Measurements from ENCODE around the gene PLCE1. TPM values are rescaled to one million over a fixed set of nuclear protein-coding genes. Genes with fewer than 3 reads are reported as not detected.

Gene PLCE1
- total RNA-seq, 2 experiments from 2014 or later = 0.03 TPM; not detected in 1

DNA sequence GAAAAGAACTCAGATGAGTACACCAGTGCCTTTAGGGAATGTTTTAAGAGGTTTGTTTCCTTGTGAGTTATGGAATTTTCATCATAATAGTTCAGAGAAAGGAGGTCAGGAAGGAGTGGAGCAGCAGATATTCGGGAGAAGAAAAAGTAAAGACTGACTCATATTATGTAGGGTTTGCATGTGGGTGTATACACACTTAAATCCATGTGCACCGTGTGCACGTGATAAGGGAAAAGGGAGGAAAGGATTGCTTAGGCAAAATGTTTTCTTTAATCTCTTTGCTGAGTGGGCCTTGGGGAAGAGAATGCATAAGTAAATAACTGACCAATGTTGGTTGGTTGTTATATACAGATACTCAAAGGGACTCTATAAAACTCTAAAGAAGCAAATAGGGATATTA lies 30.2 kb downstream of the PLCE1 start:
- ChIA-PET CTCF (no interaction called here), POLR2A (no interaction called here)
- no peak overlapping the region for H3K4me3 Mint-ChIP-seq
- TF ChIP-seq, protein P1, sequence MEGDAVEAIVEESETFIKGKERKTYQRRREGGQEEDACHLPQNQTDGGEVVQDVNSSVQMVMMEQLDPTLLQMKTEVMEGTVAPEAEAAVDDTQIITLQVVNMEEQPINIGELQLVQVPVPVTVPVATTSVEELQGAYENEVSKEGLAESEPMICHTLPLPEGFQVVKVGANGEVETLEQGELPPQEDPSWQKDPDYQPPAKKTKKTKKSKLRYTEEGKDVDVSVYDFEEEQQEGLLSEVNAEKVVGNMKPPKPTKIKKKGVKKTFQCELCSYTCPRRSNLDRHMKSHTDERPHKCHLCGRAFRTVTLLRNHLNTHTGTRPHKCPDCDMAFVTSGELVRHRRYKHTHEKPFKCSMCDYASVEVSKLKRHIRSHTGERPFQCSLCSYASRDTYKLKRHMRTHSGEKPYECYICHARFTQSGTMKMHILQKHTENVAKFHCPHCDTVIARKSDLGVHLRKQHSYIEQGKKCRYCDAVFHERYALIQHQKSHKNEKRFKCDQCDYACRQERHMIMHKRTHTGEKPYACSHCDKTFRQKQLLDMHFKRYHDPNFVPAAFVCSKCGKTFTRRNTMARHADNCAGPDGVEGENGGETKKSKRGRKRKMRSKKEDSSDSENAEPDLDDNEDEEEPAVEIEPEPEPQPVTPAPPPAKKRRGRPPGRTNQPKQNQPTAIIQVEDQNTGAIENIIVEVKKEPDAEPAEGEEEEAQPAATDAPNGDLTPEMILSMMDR (IDR thresholded peaks at IDR 0.05) = no peak
- ATAC-seq (ENCODE audit: poor library complexity) (no peak), DNase-seq (no peak)
- Histone ChIP-seq H3K27me3 (ENCODE audit: control insufficient read depth in 1 of 2, insufficient read depth in 2 of 2, low read length in 2 of 2) (no peaks in the 10 kb centered on the region), H3K36me3 (ENCODE audit: insufficient read depth, low read length) (no peaks in the 10 kb centered on the region), H3K4me3 (ENCODE audit: low read length) (no peak overlapping the region), H3K9me3 (ENCODE audit: control insufficient read depth in 1 of 2, insufficient read depth in 1 of 2, low read length in 2 of 2) (peaks cover 5 to 21% of the 10 kb centered on the region in 2 experiments), H3K27ac (ENCODE audit: low read depth in 1 of 2, low read length in 2 of 2) (no peak overlapping the region), H3K4me1 (ENCODE audit: insufficient read depth, low read length) (no peaks in the 10 kb centered on the region)
- H3K27ac Mint-ChIP-seq = no peak overlapping the region
- H3K36me3 Mint-ChIP-seq (ENCODE audit: low read depth) = no peaks in the 10 kb centered on the region
- H3K9me3 Mint-ChIP-seq = peaks cover 10% of the 10 kb centered on the region
- intact Hi-C loops (cut with DNase I, micrococcal nuclease) = no loop called here
- H3K4me1 Mint-ChIP-seq (ENCODE audit: low read depth) = no peaks in the 10 kb centered on the region
- peaks cover 15% of the 10 kb centered on the region for H3K27me3 Mint-ChIP-seq

- ATAC-seq (ENCODE audit: poor library complexity) = no peak
- CTCF ChIA-PET = no interaction called here
- peaks cover 10% of the 10 kb centered on the region for H3K27me3 Mint-ChIP-seq
- H3K4me1 Mint-ChIP-seq (ENCODE audit: low read depth) = no peaks in the 10 kb centered on the region
- Histone ChIP-seq H3K4me1 (ENCODE audit: insufficient read depth, low read length) (no peaks in the 10 kb centered on the region), H3K27me3 (ENCODE audit: control insufficient read depth in 1 of 2, insufficient read depth in 2 of 2, low read length in 2 of 2) (no peaks in the 10 kb centered on the region), H3K9me3 (ENCODE audit: control insufficient read depth in 1 of 2, insufficient read depth in 1 of 2, low read length in 2 of 2) (peaks cover 5 to 26% of the 10 kb centered on the region in 2 experiments), H3K4me3 (ENCODE audit: low read length) (no peak overlapping the region), H3K27ac (ENCODE audit: low read depth in 1 of 2, low read length in 2 of 2) (no peak overlapping the region), H3K36me3 (ENCODE audit: insufficient read depth, low read length) (no peaks in the 10 kb centered on the region)
- H3K4me3 Mint-ChIP-seq = no peak overlapping the region
- peaks cover 15% of the 10 kb centered on the region for H3K9me3 Mint-ChIP-seq
- H3K36me3 Mint-ChIP-seq (ENCODE audit: low read depth) = peaks cover 3% of the 10 kb centered on the region
- TF ChIP-seq, protein P1 (IDR thresholded peaks at IDR 0.05) = no peak
- DNase-seq = no peak
- intact Hi-C loops (cut with DNase I, micrococcal nuclease) = no loop called here
- H3K27ac Mint-ChIP-seq = no peak overlapping the region
- POLR2A ChIA-PET = no interaction called here
These were observed 30.7 kb downstream of the PLCE1 start for GRCh38 chr10:94024407-94024806.

- DNase-seq = no peak
- ATAC-seq (ENCODE audit: poor library complexity) = no peak
- POLR2A ChIA-PET = no interaction called here
- Mint-ChIP-seq H3K4me3 (no peak overlapping the region), H3K27ac (no peak overlapping the region), H3K36me3 (ENCODE audit: low read depth) (peaks cover 4% of the 10 kb centered on the region), H3K4me1 (ENCODE audit: low read depth) (no peaks in the 10 kb centered on the region), H3K27me3 (peaks cover 10% of the 10 kb centered on the region), H3K9me3 (peaks cover 23% of the 10 kb centered on the region)
- intact Hi-C loops (cut with DNase I, micrococcal nuclease) = no loop called here
- TF ChIP-seq, protein P1 (IDR thresholded peaks at IDR 0.05) = no peak
- Histone ChIP-seq H3K36me3 (ENCODE audit: insufficient read depth, low read length) (no peaks in the 10 kb centered on the region), H3K27ac (ENCODE audit: low read depth in 1 of 2, low read length in 2 of 2) (no peak overlapping the region), H3K27me3 (ENCODE audit: control insufficient read depth in 1 of 2, insufficient read depth in 2 of 2, low read length in 2 of 2) (no peaks in the 10 kb centered on the region), H3K4me1 (ENCODE audit: insufficient read depth, low read length) (no peaks in the 10 kb centered on the region), H3K4me3 (ENCODE audit: low read length) (no peak overlapping the region), H3K9me3 (ENCODE audit: control insufficient read depth in 1 of 2, insufficient read depth in 1 of 2, low read length in 2 of 2) (peaks cover 5 to 37% of the 10 kb centered on the region in 2 experiments)
- CTCF ChIA-PET = no interaction called here
These were observed 32.1 kb downstream of the PLCE1 start for GRCh38 chr10:94025806-94026205.

Measured in CD4-positive, alpha-beta T cell (primary cell).